GM21825 (cell line): ENCODE measurements around the gene ELP4.
"Not testable (repeated sequence)": the region's sequence is repeated elsewhere in the genome, so short reads cannot be mapped to it uniquely, and the experiment has no call there.

Experiments used
- ATAC-seq: cut with Tn5 transposase; IDR thresholded peaks from one replicate; pipeline ENCODE4 v1.9.1; 2021; ENCODE audit warnings: mild to moderate bottlenecking, moderate library complexity; ENCODE audit not compliant: unreplicated experiment

Gene ELP4, protein sequence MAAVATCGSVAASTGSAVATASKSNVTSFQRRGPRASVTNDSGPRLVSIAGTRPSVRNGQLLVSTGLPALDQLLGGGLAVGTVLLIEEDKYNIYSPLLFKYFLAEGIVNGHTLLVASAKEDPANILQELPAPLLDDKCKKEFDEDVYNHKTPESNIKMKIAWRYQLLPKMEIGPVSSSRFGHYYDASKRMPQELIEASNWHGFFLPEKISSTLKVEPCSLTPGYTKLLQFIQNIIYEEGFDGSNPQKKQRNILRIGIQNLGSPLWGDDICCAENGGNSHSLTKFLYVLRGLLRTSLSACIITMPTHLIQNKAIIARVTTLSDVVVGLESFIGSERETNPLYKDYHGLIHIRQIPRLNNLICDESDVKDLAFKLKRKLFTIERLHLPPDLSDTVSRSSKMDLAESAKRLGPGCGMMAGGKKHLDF

DNA sequence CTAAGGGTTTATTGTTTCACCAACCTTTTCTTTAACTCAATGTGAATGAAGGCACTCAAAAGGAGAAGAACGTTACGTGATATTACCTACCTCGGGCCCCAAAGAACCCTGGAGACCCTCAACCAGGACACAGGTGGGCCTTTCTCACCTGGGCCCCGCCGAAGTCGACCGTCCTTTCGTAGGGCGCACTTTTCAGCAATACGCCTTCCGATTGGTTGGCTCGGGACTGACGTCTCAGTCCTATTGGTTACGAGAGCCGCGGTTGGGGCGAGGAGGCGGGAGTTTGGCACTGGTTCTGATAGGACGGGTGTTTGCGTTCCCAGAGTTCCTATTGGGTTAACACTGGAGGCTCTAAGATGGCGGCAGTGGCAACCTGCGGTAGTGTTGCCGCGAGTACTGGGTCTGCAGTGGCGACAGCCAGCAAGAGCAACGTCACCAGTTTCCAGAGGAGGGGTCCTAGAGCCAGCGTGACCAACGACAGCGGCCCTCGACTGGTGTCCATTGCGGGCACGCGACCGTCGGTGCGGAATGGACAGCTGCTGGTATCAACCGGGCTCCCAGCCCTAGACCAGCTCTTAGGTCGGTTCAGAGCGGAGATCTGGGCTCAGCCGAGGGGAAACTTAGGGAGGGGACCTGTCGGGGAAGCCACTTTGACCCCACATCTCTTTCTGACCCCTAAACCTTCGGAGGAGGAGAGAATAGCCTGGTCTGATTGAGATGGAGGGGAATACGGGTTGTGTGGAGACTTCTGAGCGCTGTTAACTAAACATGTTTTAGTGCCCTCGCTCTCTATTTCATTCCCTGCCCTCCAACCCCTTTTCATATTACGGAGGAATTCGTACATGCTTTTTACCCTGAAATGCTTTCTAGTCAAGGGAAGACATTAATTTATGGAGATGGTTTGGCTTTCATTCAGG is at the start of gene ELP4, which contains the start of gene IMMP1L:
ELP4 (plus strand) TSS at position 339 of the 917 bp plus-strand sequence; CDS start at position 357, 18 bp downstream.
IMMP1L (minus strand) TSS at position 194 of the 917 bp plus-strand sequence. CDS start 46,346 bp downstream, outside the sequence.
- peak; percentile 100 for ATAC-seq

DNA sequence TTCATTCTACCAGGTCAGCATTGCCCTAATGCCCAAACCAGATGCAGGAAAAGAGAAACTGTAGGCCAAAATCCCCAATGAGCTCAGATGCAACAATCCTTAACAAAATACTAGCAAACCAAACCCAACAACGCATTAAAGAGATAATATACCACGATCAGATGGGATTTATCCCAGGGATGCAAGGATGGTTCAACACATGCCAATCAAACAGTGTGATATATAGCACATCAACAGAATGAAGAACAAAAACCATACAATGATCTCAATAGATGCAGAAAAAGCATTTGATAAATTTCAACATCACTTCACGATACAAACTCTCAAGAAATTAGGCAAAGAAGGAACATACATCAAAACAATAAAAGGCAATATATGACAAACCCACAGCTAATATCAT is 45.1 kb upstream of the ELP4 start:
- ATAC-seq = no peak

- no peak for ATAC-seq
Measured at GRCh38 chr11:31474083-31474482, 35.5 kb upstream of the ELP4 start.

DNA sequence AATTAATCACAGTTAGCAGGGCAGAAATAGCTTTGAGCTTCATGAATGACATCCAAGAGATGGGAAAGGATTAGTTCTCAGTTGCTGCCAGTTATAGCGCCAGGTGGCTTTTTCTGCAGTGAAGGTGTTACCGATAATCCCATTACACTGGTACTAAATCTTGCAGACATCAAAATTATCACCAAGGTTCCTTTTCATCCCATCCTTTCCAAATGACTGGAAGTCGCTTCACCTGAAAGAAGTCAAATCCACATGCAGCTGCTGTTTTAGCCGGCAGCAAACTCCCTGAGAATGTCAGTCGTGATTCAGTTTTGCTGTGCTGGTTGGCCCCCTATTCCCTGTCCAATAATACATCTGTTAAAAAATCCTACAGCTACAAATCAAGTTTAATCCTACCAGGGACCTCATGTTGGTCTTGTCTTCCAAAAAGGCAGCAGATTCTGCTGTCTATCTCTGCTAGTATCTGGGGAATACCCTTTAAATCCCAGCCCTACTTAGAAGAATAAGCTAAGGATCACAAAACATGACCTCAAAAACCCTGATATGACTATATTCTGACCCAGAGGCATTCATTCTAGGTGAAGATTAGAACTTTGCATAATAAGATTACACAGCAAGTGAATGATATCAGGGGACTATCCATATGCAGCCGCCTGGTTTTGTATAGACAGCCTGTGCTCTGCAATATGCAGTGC is 31.9 kb upstream of the ELP4 start:
- ATAC-seq = no peak

GRCh38 chr11:31478223-31478590 is 31.4 kb upstream of the ELP4 start:
- ATAC-seq = no peak

DNA sequence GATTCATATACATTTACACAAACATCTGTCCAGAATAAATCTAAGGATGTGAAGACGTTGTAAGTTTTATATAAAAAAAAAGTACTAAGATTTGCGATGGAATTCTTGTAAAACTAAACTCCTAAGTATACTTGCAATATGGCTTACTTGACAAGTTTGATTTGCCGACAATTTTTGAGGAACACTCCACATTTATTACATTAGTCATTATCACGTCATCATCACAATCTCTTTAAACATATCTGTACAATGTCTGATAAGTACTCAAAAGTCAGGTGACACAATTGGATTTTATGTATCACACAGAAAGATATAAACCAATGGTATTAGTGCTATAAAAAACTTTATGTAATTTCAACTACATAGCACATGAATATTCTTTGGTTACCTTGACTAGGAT is 30.5 kb upstream of the ELP4 start:
- ATAC-seq = no peak

DNA sequence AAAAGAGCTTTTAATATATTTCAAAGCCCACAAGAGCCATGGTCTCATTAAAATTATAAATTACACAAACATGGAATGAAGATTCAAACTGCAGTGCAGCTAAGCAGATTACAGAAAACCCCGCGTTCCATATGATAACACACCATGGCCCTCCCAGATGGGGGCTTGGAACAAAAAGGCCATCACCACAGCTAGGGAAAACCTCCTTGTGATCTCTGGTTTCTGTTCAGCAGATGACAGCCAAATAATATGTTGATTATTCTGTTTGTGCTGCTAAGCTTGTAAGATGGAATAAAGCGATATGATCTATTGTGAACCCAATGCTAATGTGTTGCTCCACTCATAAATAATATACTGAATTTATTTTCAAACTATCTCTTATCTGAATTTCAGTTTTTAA is 28.6 kb upstream of the ELP4 start:
- no peak for ATAC-seq

DNA sequence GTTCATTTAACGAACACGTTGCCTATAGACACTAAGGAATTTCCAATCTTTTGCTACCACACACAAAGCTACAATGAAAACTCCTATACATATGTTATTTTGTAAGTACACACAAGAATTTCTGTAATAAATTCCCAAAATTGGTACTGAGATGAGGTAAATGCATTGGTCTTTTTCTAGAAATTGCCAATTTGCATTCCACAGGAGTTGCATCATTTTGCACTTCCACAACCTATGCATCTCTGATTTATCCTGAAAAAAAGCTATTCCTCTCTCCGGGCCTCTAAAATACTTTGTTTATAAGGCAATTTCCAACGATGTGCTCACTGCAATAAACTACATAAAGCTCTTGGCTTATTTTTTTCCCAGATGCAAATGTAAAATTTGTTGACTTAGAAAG is 25.1 kb upstream of the ELP4 start:
- ATAC-seq = no peak

DNA sequence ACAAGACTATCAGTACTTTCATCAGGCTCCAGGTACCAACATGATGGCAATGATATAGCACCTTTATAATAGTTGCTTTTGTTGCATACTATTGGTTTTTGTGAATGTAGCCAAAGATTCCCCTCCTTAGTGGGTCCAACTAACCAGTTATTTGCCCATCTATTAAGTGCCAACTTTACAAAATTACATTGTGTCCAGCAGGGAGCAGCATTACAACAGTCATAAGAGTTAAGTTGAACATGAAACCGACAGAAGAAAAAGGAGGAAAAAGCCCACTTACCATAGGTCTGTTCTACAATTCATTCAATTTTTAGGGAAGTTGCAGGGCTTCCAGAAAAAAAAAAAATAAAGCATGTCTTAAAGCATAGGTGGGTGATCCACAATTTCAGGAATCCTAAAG is 21.7 kb upstream of the ELP4 start:
- ATAC-seq = no peak

DNA sequence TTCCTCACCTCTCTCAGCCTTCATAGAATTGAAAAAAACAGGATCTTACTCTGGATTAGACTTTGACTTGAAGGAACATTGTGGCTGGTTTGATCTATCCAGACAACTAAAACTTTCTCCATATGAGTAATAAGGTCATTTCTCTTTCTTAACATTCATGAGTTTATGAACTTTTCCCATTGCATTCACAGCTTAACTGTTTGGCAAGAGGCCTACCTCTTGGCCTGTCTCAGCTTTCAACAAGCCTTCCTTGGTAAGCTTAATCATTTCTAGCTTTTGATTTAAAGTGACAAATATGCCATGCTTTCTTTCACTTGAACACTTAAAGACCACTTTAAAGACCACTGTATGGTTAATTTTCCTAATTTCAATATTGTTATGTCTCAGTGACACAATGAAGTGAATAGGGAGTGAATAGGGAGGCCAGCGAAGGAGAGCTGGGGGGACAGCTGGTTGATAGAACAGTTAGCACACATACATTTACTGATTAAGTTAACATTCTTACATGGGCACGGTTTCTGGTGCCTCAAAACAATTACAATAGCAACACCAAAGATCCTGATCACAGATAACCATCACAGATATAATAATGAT is 17.1 kb upstream of the ELP4 start:
- ATAC-seq = no peak

DNA sequence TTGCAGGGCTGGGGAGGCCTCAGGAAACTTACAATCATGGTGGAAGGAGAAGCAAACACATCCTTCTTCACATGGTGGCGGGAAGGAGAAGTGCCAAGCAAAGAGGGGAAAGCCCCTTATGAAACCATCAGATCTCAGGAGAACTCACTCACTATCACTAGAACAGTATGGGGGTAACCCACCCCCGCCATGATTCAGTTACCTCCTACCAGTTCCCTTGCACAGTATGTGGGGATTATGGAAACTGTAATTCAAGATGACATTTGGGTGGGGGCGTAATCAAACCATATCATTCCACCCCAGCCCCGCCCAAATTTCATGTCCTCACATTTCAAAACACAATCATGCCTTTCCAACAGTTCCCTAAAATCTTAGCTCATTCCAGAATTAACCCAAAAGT is 16.3 kb upstream of the ELP4 start:
- no peak for ATAC-seq

GRCh38 chr11:31493762-31494161 is 15.8 kb upstream of the ELP4 start:
- ATAC-seq = not testable (repeated sequence)

DNA sequence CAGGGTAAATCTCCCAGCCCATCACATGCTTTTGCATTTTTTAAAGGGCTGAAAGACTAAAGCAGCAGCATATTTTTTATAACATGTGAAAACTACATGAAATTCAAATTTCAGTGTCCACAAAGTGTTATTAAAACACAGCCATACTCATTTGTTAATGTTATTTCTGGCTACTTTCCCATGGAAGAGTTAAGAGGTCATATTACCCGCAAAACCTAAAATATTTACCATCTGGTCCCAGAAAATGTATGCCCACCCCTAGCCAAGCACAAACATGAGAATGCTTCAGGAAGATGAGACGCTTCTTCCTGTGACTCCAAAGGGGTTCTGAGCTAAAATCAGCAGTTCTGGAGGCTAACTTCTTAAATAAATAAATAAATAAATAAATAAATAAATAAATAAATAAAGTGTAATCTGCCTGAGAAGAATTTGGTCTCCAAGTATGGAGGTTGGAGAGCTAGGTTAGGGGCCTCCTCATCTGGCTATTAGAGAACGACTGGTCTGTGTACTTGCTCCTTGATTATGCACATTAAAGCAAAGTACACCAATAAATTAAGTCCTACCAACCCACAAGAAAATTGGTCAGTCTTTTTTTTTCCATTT is 9.9 kb upstream of the ELP4 start:
- no peak for ATAC-seq

DNA sequence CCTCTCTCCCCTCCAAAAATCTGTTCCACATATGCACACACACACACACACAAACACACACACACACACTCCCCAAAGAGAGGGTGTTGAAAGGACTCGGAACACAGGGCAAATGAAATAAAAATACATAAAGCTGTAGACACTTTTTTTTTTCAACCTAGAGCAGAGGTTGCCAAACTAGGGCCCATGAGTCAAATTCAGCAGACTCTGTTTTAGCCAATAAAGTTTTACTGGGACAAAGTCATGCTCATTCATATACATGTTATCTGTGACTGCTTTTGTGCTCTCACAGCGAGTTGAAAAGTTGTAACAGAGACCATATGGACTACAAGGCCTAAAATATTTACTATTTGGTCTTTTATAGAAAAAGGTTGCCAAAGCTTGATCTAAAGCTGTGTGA is 9.0 kb upstream of the ELP4 start:
- ATAC-seq = no peak

DNA sequence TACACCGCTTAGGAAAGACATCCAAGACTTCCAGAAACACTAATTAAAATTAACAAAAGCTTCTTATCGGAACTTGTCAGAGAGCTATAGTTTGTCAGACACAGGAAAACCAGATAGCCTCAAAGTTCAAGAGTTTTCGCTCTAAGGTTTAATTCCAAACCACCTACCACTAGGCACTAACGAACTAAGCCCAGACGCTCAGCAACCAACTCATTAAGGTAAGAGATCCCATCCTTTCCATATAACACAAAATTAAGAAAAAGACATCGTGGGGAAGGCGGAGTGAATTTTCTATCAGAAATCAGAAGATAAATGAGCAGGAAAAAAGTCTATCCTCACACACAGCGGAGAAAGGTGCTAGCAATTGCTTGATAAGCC is 527 bp upstream of the ELP4 start:
- peak; percentile 8 for ATAC-seq

GRCh38 chr11:31512117-31512516 is 2.5 kb downstream of the ELP4 start:
- no peak for ATAC-seq

GRCh38 chr11:31521497-31522150 is 12.1 kb downstream of the ELP4 start:
- no peak for ATAC-seq

GRCh38 chr11:31529189-31529588 is 19.6 kb downstream of the ELP4 start:
- ATAC-seq = no peak

DNA sequence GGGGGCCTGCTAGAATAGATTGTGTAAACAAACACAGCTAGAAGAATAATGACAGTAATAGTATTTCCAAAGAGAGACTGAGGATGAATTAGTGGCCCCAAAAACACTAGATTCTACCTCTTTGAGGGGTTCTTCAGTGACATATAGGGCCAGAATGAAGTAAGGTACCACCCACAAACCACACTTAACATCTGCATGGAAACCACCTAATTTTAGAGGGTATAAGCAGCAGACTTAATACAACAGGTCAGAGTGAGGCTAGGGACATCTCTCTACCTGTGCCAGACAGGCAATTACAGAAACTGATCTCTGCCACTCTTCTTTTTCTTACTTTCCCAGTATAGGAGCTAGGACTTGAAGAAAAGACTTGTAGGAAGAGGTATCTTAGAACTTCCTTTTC is 20.1 kb downstream of the ELP4 start:
- no peak for ATAC-seq

- no peak for ATAC-seq
Measured at GRCh38 chr11:31531293-31531692, 21.7 kb downstream of the ELP4 start.
